HepG2 (cell line): Measurements from ENCODE around the gene PIP4K2B. TPM values are rescaled to one million over a fixed set of nuclear protein-coding genes. Genes with fewer than 3 reads are reported as not detected.

Experiments used
- AFF4 ChIP-seq: sonication (generic); formaldehyde crosslinking; IDR thresholded peaks from 2 replicates; pipeline ENCODE4 v1.4.0; 2020; ENCODE audit warnings: missing genetic modification reagents
- BCL6 ChIP-seq: IDR thresholded peaks from 2 replicates; pipeline ENCODE4 v1.6.1; 2016; ENCODE audit warnings: missing genetic modification reagents, missing compliant biosample characterization
- DNMT3B ChIP-seq: conservative IDR thresholded peaks from 2 replicates; pipeline ENCODE4 v1.6.1; 2016; ENCODE audit warnings: missing biosample characterization, control low read depth
- ONECUT2 ChIP-seq: sonication (generic); formaldehyde crosslinking; IDR thresholded peaks from 2 replicates; pipeline ENCODE4 v1.4.0; 2020; ENCODE audit warnings: missing genetic modification reagents
- SMC3 ChIP-seq: IDR thresholded peaks from 2 replicates; pipeline ENCODE4 v1.6.1; 2011; ENCODE audit warnings: low read length, improper control_type of control experiment
- ZBTB20 ChIP-seq: sonication (generic); formaldehyde crosslinking; IDR thresholded peaks from 2 replicates; pipeline ENCODE4 v1.8.1; 2023; ENCODE audit warnings: missing genetic modification reagents, low read depth, mild to moderate bottlenecking, borderline replicate concordance
- ZNF30 ChIP-seq: sonication (generic); formaldehyde crosslinking; IDR thresholded peaks from 2 replicates; pipeline ENCODE4 v1.5.0; 2020; ENCODE audit warnings: mild to moderate bottlenecking, missing genetic modification reagents
- ZNF382 ChIP-seq: sonication (generic); formaldehyde crosslinking; IDR thresholded peaks from 2 replicates; pipeline ENCODE4 v1.5.0; 2020; ENCODE audit warnings: missing genetic modification reagents, mild to moderate bottlenecking, borderline replicate concordance
- ZNF724P ChIP-seq: sonication (generic); formaldehyde crosslinking; IDR thresholded peaks from 2 replicates; pipeline ENCODE4 v1.8.0; 2022; ENCODE audit warnings: missing genetic modification reagents, borderline replicate concordance
- polyA plus RNA-seq, 8 experiments: library from polyadenylated mRNA; depleted of rRNA in 3 of 8; stranded (reverse) in 7 of 8; unstranded in 1 of 8; fragments of >200 nt; fragmentation: Illumina TruSeq in 4 of 8; extraction: Trizol in 4 of 8; gene quantifications; 2 replicates each; pipeline versions ENCODE4 v1.2.1 to v1.2.3, GENCODE V29; 2011 to 2016; ENCODE audit warnings: low read depth in 4 of 8, missing spikeins in 1 of 8, mixed read lengths in 1 of 8; ENCODE audit not compliant: insufficient read depth in 1 of 8
- total RNA-seq, 5 experiments: library from RNA; depleted of rRNA; stranded (reverse); fragments of >200 nt; fragmentation: Illumina TruSeq; extraction: Trizol; gene quantifications; 2 replicates each; pipeline ENCODE4 v1.2.3, GENCODE V29; 2016; ENCODE audit warnings: low read depth in 1 of 5
- TF ChIP-seq, protein P1 (sequence below): sonication (generic); formaldehyde crosslinking; IDR thresholded peaks from 2 replicates; pipeline ENCODE4 v1.4.0; 2020; ENCODE audit warnings: missing genetic modification reagents
- TF ChIP-seq, protein P2 (sequence below): sonication (generic); formaldehyde crosslinking; IDR thresholded peaks from 2 replicates; pipeline ENCODE4 v1.8.0; 2022; ENCODE audit warnings: mild to moderate bottlenecking, missing genetic modification reagents
- TF ChIP-seq, protein P3 (sequence below): sonication (generic); formaldehyde crosslinking; IDR thresholded peaks from 2 replicates; pipeline ENCODE4 v1.4.0; 2020; ENCODE audit warnings: mild to moderate bottlenecking, missing genetic modification reagents
- TF ChIP-seq, protein P4 (sequence below): sonication (generic); formaldehyde crosslinking; IDR thresholded peaks from 2 replicates; pipeline ENCODE4 v1.5.0; 2020; ENCODE audit warnings: mild to moderate bottlenecking, missing genetic modification reagents, borderline replicate concordance

Gene PIP4K2B
- total and polyA plus RNA-seq, 2 of the 13 experiments (the other 11 are each of a cell fraction or from before 2014, with no cell fraction given), result 20.4 to 54.0 TPM

- TF ChIP-seq, protein P1, sequence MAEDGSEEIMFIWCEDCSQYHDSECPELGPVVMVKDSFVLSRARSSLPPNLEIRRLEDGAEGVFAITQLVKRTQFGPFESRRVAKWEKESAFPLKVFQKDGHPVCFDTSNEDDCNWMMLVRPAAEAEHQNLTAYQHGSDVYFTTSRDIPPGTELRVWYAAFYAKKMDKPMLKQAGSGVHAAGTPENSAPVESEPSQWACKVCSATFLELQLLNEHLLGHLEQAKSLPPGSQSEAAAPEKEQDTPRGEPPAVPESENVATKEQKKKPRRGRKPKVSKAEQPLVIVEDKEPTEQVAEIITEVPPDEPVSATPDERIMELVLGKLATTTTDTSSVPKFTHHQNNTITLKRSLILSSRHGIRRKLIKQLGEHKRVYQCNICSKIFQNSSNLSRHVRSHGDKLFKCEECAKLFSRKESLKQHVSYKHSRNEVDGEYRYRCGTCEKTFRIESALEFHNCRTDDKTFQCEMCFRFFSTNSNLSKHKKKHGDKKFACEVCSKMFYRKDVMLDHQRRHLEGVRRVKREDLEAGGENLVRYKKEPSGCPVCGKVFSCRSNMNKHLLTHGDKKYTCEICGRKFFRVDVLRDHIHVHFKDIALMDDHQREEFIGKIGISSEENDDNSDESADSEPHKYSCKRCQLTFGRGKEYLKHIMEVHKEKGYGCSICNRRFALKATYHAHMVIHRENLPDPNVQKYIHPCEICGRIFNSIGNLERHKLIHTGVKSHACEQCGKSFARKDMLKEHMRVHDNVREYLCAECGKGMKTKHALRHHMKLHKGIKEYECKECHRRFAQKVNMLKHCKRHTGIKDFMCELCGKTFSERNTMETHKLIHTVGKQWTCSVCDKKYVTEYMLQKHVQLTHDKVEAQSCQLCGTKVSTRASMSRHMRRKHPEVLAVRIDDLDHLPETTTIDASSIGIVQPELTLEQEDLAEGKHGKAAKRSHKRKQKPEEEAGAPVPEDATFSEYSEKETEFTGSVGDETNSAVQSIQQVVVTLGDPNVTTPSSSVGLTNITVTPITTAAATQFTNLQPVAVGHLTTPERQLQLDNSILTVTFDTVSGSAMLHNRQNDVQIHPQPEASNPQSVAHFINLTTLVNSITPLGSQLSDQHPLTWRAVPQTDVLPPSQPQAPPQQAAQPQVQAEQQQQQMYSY (CRISPR knock-in tag), result no peak; the same call in 1 of the 2 replicates
- TF ChIP-seq ONECUT2 (0 out of 2 replicates have a peak, but pooled peaks have one; percentile 9), DNMT3B (CRISPR knock-in tag) (no peak; the same call in 1 of the 2 replicates), SMC3 (peak; percentile 4; the same call in 1 of the 2 replicates), ZNF30 (CRISPR knock-in tag) (no peak), AFF4 (CRISPR knock-in tag) (no peak), BCL6 (CRISPR knock-in tag) (peak; percentile 42), ZNF724P (CRISPR knock-in tag) (no peak; the same call in 1 of the 2 replicates), ZBTB20 (CRISPR knock-in tag) (no peak), ZNF382 (CRISPR knock-in tag) (no peak)
- TF ChIP-seq, protein P2, sequence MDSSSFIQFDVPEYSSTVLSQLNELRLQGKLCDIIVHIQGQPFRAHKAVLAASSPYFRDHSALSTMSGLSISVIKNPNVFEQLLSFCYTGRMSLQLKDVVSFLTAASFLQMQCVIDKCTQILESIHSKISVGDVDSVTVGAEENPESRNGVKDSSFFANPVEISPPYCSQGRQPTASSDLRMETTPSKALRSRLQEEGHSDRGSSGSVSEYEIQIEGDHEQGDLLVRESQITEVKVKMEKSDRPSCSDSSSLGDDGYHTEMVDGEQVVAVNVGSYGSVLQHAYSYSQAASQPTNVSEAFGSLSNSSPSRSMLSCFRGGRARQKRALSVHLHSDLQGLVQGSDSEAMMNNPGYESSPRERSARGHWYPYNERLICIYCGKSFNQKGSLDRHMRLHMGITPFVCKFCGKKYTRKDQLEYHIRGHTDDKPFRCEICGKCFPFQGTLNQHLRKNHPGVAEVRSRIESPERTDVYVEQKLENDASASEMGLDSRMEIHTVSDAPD, result peak; percentile 57; the same call in 1 of the 2 replicates
- TF ChIP-seq, protein P3, sequence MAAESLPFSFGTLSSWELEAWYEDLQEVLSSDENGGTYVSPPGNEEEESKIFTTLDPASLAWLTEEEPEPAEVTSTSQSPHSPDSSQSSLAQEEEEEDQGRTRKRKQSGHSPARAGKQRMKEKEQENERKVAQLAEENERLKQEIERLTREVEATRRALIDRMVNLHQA (CRISPR knock-in tag), result no peak
- TF ChIP-seq, protein P4, sequence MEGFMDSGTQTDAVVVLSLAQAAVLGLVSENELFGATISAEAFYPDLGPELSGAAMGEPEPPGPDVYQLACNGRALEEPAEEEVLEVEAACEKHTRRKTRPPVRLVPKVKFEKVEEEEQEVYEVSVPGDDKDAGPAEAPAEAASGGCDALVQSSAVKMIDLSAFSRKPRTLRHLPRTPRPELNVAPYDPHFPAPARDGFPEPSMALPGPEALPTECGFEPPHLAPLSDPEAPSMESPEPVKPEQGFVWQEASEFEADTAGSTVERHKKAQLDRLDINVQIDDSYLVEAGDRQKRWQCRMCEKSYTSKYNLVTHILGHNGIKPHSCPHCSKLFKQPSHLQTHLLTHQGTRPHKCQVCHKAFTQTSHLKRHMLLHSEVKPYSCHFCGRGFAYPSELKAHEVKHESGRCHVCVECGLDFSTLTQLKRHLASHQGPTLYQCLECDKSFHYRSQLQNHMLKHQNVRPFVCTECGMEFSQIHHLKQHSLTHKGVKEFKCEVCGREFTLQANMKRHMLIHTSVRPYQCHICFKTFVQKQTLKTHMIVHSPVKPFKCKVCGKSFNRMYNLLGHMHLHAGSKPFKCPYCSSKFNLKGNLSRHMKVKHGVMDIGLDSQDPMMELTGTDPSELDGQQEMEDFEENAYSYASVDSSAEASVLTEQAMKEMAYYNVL (CRISPR knock-in tag), result peak; percentile 60; the same call in 1 of the 2 replicates
Measured at GRCh38 chr17:38752308-38753070, 46.9 kb downstream of the PIP4K2B start, which contains the start of gene PSMB3 (continued).
